Measurements from ENCODE around the gene ZEB2. TPM values are rescaled to one million over a fixed set of nuclear protein-coding genes. Genes with fewer than 3 reads are reported as not detected.

ZEB2 gene
- total and polyA plus RNA-seq, 12 donors: 29.0 to 226 (median 142) TPM

GRCh38 chr2:144465749-144466148 lies 54.2 kb downstream of the ZEB2 start:
- H3K36me3 ChIP-seq (replicated peaks in 1 of 2): no peaks in the 10 kb centered on the region
- H3K27me3 ChIP-seq: no peaks in the 10 kb centered on the region
- H3K4me1 ChIP-seq (replicated peaks in 1 of 2): peaks cover 33 to 52% of the 10 kb centered on the region in 2 donors
- WGBS, 4 donors: 93 to 97% (median 95%) methylated on average over 9 of the region's 9 CpGs
- no peak overlapping the region for H3K4me3 ChIP-seq
- peak overlapping the region in 1 of 5 donors; percentile 13 for H3K27ac ChIP-seq
- no peak for DNase-seq
- no peak for TF ChIP-seq CTCF (IDR thresholded peaks at IDR 0.05)
- TF ChIP-seq POLR2A (IDR thresholded peaks at IDR 0.05): no peak
- intact Hi-C loops (cut with DNase I): loop anchor here in 1 of 2 donors (10.0 kb wide), 1 partner anchor 49 kb away; no protein-coding TSS in a partner anchor
- no peaks in the 10 kb centered on the region for H3K9me3 ChIP-seq (replicated peaks in 1 of 3)

- no peak for DNase-seq
- no peak overlapping the region for H3K4me3 ChIP-seq
- no peak overlapping the region for H3K27ac ChIP-seq
- intact Hi-C loops (cut with DNase I): loop anchor here in 1 of 2 donors (10.0 kb wide), 1 partner anchor 50 kb away; no protein-coding TSS in a partner anchor
- 93 to 98% (median 96%) methylated on average over 5 of the region's 5 CpGs for WGBS, 4 donors
- H3K27me3 ChIP-seq: no peaks in the 10 kb centered on the region
- H3K4me1 ChIP-seq (replicated peaks in 1 of 2): peaks cover 31 to 52% of the 10 kb centered on the region in 2 donors
- H3K36me3 ChIP-seq (replicated peaks in 1 of 2): no peaks in the 10 kb centered on the region
- H3K9me3 ChIP-seq (replicated peaks in 1 of 3): no peaks in the 10 kb centered on the region
- no peak for TF ChIP-seq POLR2A (IDR thresholded peaks at IDR 0.05)
- TF ChIP-seq CTCF (IDR thresholded peaks at IDR 0.05): no peak
These were observed 55.2 kb downstream of the ZEB2 start for GRCh38 chr2:144464730-144465129.

GRCh38 chr2:144463266-144463665 lies 56.7 kb downstream of the ZEB2 start:
- 84 to 91% (median 86%) methylated on average over 5 of the region's 5 CpGs for WGBS, 4 donors
- TF ChIP-seq CTCF (IDR thresholded peaks at IDR 0.05): no peak
- Histone ChIP-seq H3K4me3 (no peak overlapping the region), H3K27me3 (no peaks in the 10 kb centered on the region), H3K4me1 (replicated peaks in 1 of 2) (peaks cover 34 to 57% of the 10 kb centered on the region in 2 donors), H3K27ac (peak overlapping the region in 1 of 5 donors; percentile 63), H3K9me3 (replicated peaks in 1 of 3) (no peaks in the 10 kb centered on the region), H3K36me3 (replicated peaks in 1 of 2) (no peaks in the 10 kb centered on the region)
- intact Hi-C loops (cut with DNase I): loop anchor here in 1 of 2 donors (10.0 kb wide), 1 partner anchor 52 kb away; no protein-coding TSS in a partner anchor
- no peak for DNase-seq

- Histone ChIP-seq H3K27me3 (no peaks in the 10 kb centered on the region), H3K36me3 (replicated peaks in 1 of 2) (no peaks in the 10 kb centered on the region), H3K4me3 (no peak overlapping the region), H3K9me3 (replicated peaks in 1 of 3) (no peaks in the 10 kb centered on the region), H3K4me1 (replicated peaks in 1 of 2) (peaks cover 38 to 62% of the 10 kb centered on the region in 2 donors), H3K27ac (peak overlapping the region in 2 of 5 donors; percentile 40 to 63)
- WGBS, 4 donors: 76 to 82% (median 79%) methylated on average over 6 of the region's 6 CpGs
- DNase-seq: no peak
- intact Hi-C loops (cut with DNase I): loop anchor here in 1 of 2 donors (10.0 kb wide), 1 partner anchor 53 kb away; no protein-coding TSS in a partner anchor
- no peak for TF ChIP-seq CTCF (IDR thresholded peaks at IDR 0.05)
- TF ChIP-seq POLR2A (IDR thresholded peaks at IDR 0.05): no peak
These were observed 57.7 kb downstream of the ZEB2 start for GRCh38 chr2:144462266-144462665.

Data from adrenal gland (tissue), 12 donors.